Measurements from ENCODE around the gene LRFN5.

LRFN5 gene

GRCh38 chr14:41873686-41874317 lies 267.1 kb downstream of the LRFN5 start:
- no peaks in the 10 kb centered on the region for H3K79me2 ChIP-seq (ENCODE audit: insufficient read depth, low read depth)
- H3K27ac ChIP-seq = no peak overlapping the region
- no peaks in the 10 kb centered on the region for H3K4me1 ChIP-seq (ENCODE audit: low read depth, poor library complexity, severe bottlenecking)
- no peaks in the 10 kb centered on the region for H3K27me3 ChIP-seq (ENCODE audit: insufficient read depth, low read depth)
- H4K20me1 ChIP-seq (ENCODE audit: insufficient read depth) = no peaks in the 10 kb centered on the region
- H3K4me3 ChIP-seq (IDR thresholded peaks at IDR 0.05; ENCODE audit: insufficient read depth, low read depth, low read length) = no peak overlapping the region
- H2AFZ ChIP-seq (ENCODE audit: low read depth) = no peak overlapping the region
- no peaks in the 10 kb centered on the region for H3K36me3 ChIP-seq (ENCODE audit: insufficient read depth)
- no peak overlapping the region for H3K9ac ChIP-seq
- H3K4me2 ChIP-seq = no peak overlapping the region
- no peak for TF ChIP-seq CTCF (conservative IDR thresholded peaks at IDR 0.05; ENCODE audit: low read depth, low read length)

GRCh38 chr14:41875116-41875515 lies 268.4 kb downstream of the LRFN5 start:
- H3K4me2 ChIP-seq = no peak overlapping the region
- H3K36me3 ChIP-seq (ENCODE audit: insufficient read depth) = no peaks in the 10 kb centered on the region
- no peak overlapping the region for H3K27ac ChIP-seq
- H2AFZ ChIP-seq (ENCODE audit: low read depth) = no peak overlapping the region
- no peak overlapping the region for H3K9ac ChIP-seq
- no peak overlapping the region for H3K4me3 ChIP-seq (IDR thresholded peaks at IDR 0.05; ENCODE audit: insufficient read depth, low read depth, low read length)
- H3K79me2 ChIP-seq (ENCODE audit: insufficient read depth, low read depth) = no peaks in the 10 kb centered on the region
- no peaks in the 10 kb centered on the region for H3K27me3 ChIP-seq (ENCODE audit: insufficient read depth, low read depth)
- H3K4me1 ChIP-seq (ENCODE audit: low read depth, poor library complexity, severe bottlenecking) = no peaks in the 10 kb centered on the region
- TF ChIP-seq CTCF (conservative IDR thresholded peaks at IDR 0.05; ENCODE audit: low read depth, low read length) = no peak
- no peaks in the 10 kb centered on the region for H4K20me1 ChIP-seq (ENCODE audit: insufficient read depth)

- no peaks in the 10 kb centered on the region for H3K27me3 ChIP-seq (ENCODE audit: insufficient read depth, low read depth)
- H3K4me1 ChIP-seq (ENCODE audit: low read depth, poor library complexity, severe bottlenecking) = no peaks in the 10 kb centered on the region
- no peaks in the 10 kb centered on the region for H3K36me3 ChIP-seq (ENCODE audit: insufficient read depth)
- no peak overlapping the region for H2AFZ ChIP-seq (ENCODE audit: low read depth)
- no peaks in the 10 kb centered on the region for H4K20me1 ChIP-seq (ENCODE audit: insufficient read depth)
- no peak overlapping the region for H3K4me2 ChIP-seq
- no peak overlapping the region for H3K27ac ChIP-seq
- H3K79me2 ChIP-seq (ENCODE audit: insufficient read depth, low read depth) = no peaks in the 10 kb centered on the region
- H3K4me3 ChIP-seq (IDR thresholded peaks at IDR 0.05; ENCODE audit: insufficient read depth, low read depth, low read length) = no peak overlapping the region
- no peak for TF ChIP-seq CTCF (conservative IDR thresholded peaks at IDR 0.05; ENCODE audit: low read depth, low read length)
- no peak overlapping the region for H3K9ac ChIP-seq
These were observed 271.6 kb downstream of the LRFN5 start for GRCh38 chr14:41878321-41878720.

GRCh38 chr14:41891624-41892023 lies 284.9 kb downstream of the LRFN5 start:
- Histone ChIP-seq H3K27me3 (ENCODE audit: insufficient read depth, low read depth) (no peaks in the 10 kb centered on the region), H3K27ac (no peak overlapping the region), H3K4me1 (ENCODE audit: low read depth, poor library complexity, severe bottlenecking) (no peaks in the 10 kb centered on the region), H3K4me3 (IDR thresholded peaks at IDR 0.05; ENCODE audit: insufficient read depth, low read depth, low read length) (no peak overlapping the region), H3K4me2 (no peak overlapping the region), H3K9ac (no peak overlapping the region), H3K79me2 (ENCODE audit: insufficient read depth, low read depth) (no peaks in the 10 kb centered on the region), H2AFZ (ENCODE audit: low read depth) (no peak overlapping the region), H3K36me3 (ENCODE audit: insufficient read depth) (no peaks in the 10 kb centered on the region), H4K20me1 (ENCODE audit: insufficient read depth) (no peaks in the 10 kb centered on the region)
- no peak for TF ChIP-seq CTCF (conservative IDR thresholded peaks at IDR 0.05; ENCODE audit: low read depth, low read length)
